Stimulated activated CD4-positive, alpha-beta T cell treated with anti-CD3 and anti-CD28 coated beads, Interleukin-1b, Interleukin-23, amount 100 ng/mL, for 4 hours (primary cell): ENCODE data around the gene TAF12.
"Not testable (repeated sequence)": the region's sequence is repeated elsewhere in the genome, so short reads cannot be mapped to it uniquely, and the experiment has no call there.

Source experiments
- DNase-seq, 2 donors: peaks; one replicate each; pipeline ENCODE4 v3.0.0-alpha.2; 2020; ENCODE audit warnings: low read depth in 2 of 2

The TAF12 gene

DNA sequence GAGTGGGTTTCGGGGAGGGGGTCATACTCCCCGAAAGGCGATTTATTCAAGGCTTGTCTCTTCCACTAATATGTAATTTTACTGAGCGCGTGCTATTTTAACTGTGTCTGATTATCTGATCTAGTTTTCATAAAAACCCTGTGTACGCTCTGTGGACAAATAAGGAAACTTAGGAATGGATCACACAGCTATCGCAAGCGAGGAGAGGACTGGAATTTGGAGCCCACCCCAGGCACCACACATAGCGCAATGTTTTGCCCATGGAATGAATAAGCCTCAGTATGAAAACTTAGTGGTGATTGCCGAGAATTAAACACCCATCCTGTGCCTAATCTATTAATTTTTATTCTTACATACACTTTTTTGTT lies 60.6 kb downstream of the TAF12 start:
- DNase-seq, result no peak

DNA sequence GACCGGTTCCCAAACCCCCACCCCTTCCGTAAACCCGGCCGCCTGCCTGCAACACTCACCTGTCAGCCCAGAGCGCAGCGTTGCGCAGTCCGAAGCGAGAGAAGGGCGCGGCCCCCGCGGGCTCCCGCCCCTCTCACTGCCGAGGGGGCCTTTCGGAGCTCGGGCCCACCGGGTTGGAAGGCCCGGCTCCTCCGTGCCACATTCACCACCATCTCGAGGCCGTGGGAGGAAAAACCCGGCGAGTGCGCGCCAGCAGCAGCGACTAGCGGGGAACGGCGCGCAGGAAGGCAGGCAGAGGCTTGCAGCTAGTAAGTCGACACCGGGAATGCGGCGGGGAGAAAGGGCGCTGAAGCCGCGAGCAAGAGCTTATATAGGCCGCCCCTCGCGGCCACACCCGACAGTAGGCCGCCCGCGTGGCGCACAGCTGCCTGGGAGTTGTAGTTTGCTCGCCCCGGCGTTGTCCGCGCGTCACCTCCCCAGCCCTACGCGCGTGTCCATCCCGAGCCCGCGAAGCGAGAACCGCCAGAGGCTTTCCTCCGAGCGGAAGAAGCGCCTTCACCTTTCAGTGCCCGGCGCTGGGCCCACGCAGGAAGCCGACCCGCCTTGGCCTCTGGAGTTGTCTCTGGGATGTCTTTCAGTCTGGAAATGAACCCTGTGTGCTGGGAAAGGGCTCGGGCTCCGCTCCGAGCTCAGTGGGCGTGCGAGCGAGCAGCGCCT lies 61.2 kb downstream of the TAF12 start:
- DNase-seq, result peak; percentile 90 to 94

DNA sequence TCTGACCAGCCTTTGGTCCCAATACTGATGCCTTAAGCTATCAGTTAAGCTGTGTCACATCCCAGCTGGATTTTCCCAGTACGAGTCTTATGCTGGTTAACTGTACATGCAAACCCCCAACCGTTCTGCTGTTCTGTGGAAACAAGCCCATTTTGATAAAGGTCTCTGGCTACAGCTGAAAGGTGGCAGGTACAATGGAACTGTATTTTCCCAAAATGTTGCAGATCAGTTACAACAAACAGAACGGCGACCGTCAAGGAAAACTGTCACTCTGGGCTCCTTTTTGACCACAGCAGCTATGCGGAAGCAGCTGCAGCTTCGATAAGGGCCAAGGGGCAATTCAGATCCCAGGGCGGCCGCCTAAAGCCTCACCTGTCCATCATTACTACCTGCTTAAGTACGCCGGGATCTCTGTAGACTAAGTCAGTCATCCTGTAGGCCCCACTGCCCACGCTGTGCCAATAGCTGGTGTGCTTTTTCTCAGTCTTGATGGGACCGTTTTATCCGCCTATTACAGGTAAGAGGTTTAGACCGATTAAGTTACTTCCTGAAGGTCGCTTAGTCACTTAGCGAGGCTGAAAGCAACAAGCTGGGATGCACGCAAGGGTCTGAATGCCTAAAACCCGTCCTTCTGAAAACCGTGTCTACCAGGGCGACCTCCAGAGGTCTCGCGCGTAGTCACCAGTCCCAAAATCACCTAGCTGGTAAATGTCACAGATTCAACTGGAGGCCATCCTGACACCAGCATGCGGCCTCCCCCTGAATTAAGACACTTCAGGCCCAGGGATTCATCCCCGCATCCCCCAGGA lies 61.9 kb downstream of the TAF12 start:
- peak; percentile 44 to 53 for DNase-seq

DNA sequence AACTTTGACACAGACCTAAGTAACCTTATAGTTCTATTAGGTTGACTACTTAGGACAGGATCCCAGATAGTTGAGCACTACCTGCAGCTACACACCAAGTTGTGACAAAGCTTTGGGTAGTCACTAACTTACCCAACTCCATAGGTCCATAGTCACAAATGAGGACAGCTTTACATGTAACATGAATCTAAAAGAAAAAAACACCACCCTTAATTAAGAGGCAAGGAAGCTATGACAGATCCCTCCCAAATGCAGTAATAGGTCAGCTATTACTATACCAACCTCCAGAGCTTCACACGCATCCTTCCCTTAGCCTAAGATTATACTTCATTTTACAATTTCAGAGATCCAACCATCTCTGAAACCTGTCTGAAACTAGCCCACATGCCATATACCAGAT lies 63.5 kb downstream of the TAF12 start:
- DNase-seq, result no peak

DNA sequence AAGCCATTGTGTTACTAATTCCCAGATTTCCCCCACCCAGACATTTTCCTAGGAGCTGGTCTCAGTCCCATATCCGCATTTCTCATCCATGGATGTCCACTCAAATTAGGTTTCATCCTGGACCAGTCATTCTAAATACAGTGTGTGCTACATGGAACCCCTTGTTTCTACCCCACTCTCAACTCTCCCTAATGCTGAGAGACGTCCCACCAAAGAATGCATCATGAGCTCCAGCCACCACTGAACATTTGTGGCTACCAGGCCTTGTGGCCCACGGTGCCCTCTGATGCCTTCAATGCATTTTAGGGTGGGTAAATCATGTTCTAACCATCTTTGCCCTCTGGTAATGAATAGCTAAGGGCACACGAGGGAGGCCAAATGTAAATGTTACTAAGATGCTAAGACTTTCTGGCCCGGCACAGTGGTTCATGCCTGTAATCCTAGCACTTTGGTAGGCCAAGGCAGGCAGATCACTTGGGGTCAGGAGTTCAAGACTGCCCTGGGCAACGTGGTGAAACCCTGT lies 64.1 kb downstream of the TAF12 start:
- no peak for DNase-seq

DNA sequence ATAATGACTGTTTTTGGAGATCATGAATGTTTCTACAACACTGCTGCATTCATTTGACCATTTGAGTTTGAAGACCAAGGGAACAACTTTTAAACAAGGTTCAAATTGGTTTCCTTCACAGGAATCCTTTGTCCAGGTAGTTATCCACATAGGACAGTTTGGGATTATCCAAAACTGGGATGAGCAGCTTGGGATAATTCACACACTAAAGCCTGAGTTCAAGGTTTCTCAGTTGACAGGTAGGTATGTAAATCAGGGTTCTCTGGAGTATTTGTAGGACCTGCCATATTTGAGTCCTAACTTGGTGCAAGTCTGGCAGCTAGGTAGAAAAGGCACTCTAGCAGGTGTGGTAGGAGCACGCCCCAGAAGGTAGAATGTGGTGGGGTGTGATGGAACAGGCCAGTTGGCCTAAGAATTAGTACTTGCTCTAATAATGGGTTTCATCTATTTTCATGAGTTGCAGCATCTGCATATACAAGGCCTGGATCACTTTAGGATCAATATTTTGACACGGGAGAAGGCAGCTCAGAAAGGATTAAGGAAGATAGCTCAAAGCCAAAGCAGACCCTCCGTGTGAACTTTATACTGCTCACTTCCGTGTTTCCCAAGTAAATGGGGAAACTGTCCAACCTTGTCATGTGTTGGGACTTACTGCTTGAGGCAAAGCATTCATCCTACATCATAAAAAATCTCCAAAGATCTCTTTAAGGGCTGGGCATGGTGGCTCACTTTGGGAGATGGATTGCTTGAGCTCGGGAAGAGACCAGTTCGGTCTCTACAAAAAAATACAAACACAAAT lies 64.9 kb downstream of the TAF12 start:
- DNase-seq, result no peak

DNA sequence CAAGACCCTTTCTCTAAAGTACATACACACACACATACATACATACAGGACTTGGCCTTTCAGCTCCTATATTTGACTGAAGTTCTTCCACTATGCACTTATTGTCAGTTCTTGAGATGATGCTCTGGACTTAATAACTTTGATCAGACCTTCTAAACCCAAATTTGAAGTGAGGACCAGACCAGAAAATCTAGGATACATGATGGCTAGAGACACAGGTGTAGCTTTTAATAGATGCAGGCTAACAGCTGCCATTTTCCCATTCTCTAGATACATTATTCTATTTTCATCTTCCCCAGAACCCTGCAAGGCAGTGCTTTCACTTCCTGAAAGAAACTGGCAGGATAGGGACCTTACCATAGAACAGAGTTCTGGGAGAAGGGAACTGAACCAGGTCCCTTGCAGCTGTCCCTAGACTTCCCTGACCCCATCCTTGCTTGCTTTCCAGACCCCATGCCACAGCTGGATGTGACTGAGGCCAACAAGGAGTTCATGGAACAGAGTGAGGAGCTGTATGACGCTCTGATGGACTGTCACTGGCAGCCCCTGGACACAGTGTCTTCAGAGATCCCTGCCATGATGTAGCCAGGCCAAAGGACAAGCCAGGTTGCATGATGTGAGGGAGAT lies 65.7 kb downstream of the TAF12 start:
- DNase-seq, result no peak

DNA sequence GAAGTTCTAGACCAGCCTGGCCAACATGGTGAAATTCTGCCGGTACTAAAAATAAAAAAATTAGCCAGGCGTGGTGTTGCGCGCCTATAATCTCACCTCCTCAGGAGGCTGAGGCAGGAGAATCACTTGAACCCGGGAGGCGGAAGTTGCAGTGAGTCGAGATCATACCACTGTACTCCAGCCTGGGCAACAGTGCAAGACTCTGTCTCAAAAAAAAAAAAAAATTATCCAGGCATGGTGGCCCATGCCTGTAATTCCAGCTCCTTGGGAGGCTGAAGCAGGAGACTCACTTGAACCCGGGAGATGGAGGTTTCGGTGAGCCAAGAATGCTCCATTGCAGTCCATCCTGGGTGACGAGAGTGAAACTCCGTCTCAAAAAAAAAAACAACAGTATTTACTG lies 69.3 kb downstream of the TAF12 start:
- DNase-seq, result no peak

DNA sequence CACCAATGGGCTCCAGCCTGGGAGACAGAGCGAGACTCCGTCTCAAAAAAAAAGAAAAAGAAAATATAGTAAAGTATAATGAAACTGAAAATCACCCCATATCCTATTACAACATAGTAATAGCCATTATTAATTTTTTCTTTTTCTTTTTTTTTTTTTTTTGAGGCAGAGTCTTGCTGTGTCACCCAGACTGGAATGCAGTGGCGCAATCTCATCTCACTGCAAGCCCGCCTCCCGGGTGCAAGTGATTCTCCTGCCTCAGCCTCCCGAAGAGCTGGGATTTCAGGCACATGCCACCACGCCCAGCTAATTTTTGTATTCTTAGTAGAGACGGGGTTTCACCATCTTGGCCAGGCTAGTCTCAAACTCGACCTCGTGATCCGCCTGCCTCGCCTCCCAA lies 70.0 kb downstream of the TAF12 start:
- DNase-seq, result not testable (repeated sequence)

DNA sequence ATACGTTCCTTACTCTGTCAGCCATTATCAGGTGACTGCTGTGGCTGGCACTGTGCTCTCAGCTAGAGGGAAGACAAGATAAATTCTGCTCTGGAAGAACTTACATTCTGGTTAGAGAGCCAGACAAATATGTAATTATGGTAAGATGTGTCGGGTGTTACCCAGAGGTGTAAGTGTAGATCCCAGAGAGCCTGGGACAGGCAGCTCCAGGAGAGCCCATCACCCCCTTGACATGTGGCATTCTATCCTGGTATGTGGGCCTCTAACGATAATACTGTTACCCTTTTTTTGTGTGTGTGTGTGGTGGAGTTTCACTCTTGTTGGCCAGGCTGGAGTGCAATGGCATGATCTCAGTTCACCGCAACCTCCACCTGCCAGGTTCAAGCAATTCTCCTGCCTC lies 71.0 kb downstream of the TAF12 start:
- no peak for DNase-seq

DNA sequence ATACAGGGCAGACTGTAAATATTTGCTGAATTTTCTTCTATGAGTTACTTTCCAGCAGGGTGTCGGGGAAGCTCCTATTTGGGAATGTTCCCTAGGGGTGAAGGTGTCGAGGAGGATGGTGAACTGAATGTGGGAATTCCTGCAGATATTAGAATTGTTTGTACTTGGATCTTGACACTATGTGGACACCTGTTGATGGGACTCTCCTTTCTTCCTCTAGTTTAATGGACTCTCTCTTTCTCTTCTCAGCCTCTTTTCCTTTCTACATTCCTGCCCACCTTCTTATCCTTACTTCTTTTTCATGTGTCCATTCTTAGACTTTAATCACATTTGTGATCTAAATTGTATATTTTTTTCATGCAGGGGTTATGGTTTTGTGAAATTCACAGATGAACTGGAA lies 75.9 kb downstream of the TAF12 start:
- DNase-seq, result no peak

DNA sequence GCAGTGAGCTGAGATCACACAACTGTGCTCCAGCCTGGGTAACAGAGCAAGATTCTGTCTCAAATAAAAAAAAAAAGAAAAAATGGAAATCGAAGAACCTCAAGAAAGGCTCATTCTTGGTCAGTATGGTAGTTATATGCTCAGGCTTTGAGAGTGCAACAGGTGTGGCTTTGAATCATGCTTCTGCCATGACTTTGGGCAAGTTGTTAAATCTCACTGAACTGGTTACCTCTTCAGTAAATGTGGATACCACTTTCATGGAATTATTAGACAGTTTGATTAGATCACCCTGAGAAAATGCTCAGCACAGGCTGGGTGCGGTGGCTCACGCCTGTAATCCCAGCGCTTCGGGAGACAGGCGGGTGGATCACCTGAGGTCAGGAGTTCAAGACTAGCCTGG lies 77.1 kb downstream of the TAF12 start:
- no peak for DNase-seq

DNA sequence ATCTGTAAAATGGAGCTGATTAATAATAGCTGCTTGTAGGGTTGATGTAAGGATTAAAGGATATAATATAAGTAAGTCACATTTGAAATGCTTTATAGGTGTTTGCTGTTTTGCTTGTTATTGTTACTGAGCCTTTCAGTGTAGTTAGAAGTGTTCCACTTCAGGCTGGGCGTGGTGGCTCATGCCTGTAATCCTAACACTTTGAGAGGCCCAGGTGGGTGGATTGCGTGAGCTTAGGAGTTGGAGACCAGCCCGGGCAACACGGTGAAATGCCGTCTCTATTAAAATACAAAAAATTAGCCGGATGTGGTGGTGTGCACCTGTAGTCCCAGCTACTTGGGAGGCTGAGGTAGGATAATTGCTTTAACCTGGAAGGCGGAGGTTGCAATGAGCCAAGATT lies 77.8 kb downstream of the TAF12 start:
- no peak for DNase-seq

DNA sequence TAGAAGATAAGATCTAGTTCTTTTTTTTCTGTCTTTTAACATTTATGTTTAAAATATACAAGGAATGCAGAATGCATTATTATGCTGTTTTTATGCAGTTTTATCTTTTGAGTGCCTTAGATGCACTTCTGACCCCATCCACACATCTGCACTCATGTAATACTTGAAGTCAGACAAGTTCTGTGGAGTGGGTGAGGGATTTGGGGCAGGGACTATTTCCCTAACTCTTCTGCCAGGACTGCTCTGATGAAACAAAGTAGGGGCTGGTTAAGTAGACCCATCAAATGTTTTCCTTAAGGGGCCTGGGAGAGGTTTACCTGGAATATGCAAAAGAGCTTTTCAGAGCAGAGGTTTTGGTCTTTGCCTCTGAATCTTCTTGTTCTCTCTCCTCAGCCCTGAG lies 78.6 kb downstream of the TAF12 start:
- DNase-seq, result no peak

DNA sequence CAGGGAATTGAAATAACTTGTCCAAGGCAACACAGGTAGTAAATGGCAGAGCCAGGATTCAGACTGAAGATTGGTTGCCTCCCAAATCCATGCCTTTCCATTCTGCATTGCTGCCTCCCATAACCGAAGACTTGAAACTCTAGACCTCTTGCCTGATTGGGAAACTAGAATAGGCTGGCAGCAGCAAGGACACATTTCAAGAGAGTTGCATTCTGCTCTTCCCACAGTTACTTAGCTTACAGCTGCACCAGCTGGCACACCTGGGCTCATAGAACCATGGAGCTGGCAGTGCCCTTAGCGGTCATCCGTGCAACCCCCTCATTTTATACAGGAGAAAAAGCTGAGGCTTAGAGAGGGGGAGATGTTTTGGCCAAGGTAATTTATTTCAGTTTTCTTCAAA lies 82.0 kb downstream of the TAF12 start:
- DNase-seq, result no peak
